H1 (cell line): ENCODE results near the gene AKAP8. TPM values are rescaled to one million over a fixed set of nuclear protein-coding genes. Genes with fewer than 3 reads are reported as not detected.
"Not testable (repeated sequence)": the region's sequence is repeated elsewhere in the genome, so short reads cannot be mapped to it uniquely, and the experiment has no call there.

Experiments
- CTCF ChIA-PET: fragments of 300-600 bp; sonication (Branson Sonifier 250); formaldehyde crosslinking; loops from one replicate; lab custom pipeline; 2021; ENCODE audit not compliant: partially characterized antibody; lab: Charles Lee
- POLR2A ChIA-PET: fragments of 300-600 bp; sonication (Branson Sonifier 250); formaldehyde crosslinking; loops from one replicate; lab custom pipeline; 2021; ENCODE audit warnings: inconsistent platforms; ENCODE audit not compliant: partially characterized antibody; lab: Charles Lee
- DNase-seq, 2 experiments: peaks; one replicate each; pipeline versions ENCODE4 v3.0.0 to v3.0.0-alpha.2; 2010 to 2022; ENCODE audit warnings: low spot score in 2 of 2, low read depth in 1 of 2, mixed read lengths in 1 of 2
- FAIRE-seq: peaks from 2 replicates; lab custom pipeline; 2011; peaks lifted over from hg19 to GRCh38; lab: Jason Lieb, UNC
- H2AFZ ChIP-seq: 2 replicates; pipeline ENCODE4 v1.8.1; 2012; ENCODE audit warnings: low read length, inconsistent platforms
- H2AK5ac ChIP-seq: 2 replicates; pipeline ENCODE4 v1.6.1; 2013; ENCODE audit warnings: low read depth, low read length
- H2BK120ac ChIP-seq: replicated peaks from 2 replicates; pipeline ENCODE3; 2013; ENCODE audit warnings: low read depth, low read length, inconsistent platforms
- H2BK12ac ChIP-seq: 2 replicates; pipeline ENCODE4 v1.6.1; 2013; ENCODE audit warnings: low read depth, low read length
- H2BK15ac ChIP-seq: 2 replicates; pipeline ENCODE4 v1.6.1; 2013; ENCODE audit warnings: low read length
- H2BK20ac ChIP-seq: 2 replicates; pipeline ENCODE4 v1.6.1; 2013; ENCODE audit warnings: low read length
- H2BK5ac ChIP-seq: 2 replicates; pipeline ENCODE4 v1.6.1; 2013; ENCODE audit warnings: low read depth, low read length
- H3K14ac ChIP-seq: 2 replicates; pipeline ENCODE4 v1.6.1; 2013; ENCODE audit warnings: inconsistent platforms; ENCODE audit not compliant: insufficient read length
- H3K18ac ChIP-seq: 2 replicates; pipeline ENCODE4 v1.6.1; 2013; ENCODE audit warnings: low read length; ENCODE audit errors: extremely low read depth
- H3K23ac ChIP-seq: 2 replicates; pipeline ENCODE4 v1.6.1; 2013; ENCODE audit warnings: inconsistent platforms; ENCODE audit not compliant: insufficient read length
- H3K23me2 ChIP-seq: 2 replicates; pipeline ENCODE4 v1.6.1; 2013; ENCODE audit warnings: low read depth, low read length
- H3K27ac ChIP-seq: 2 replicates; pipeline ENCODE4 v1.6.1; 2011; ENCODE audit warnings: low read depth, low read length, inconsistent platforms
- H3K27me3 ChIP-seq, 4 experiments: replicated peaks in 1 of 4; 1 replicate in 1 of 4; 2 replicates in 3 of 4; pipeline versions ENCODE4 v1.6.1 to v1.8.1; 2011 to 2013; ENCODE audit warnings: low read length in 3 of 4, mild to moderate bottlenecking in 3 of 4, inconsistent platforms in 2 of 4, mixed read lengths in 2 of 4, moderate library complexity in 1 of 4; ENCODE audit not compliant: control insufficient read depth in 3 of 4, insufficient read depth in 3 of 4; ENCODE audit errors: extremely low read depth in 1 of 4
- H3K36me3 ChIP-seq, 4 experiments: 2 replicates each; pipeline versions ENCODE4 v1.6.1 to v1.8.1; 2011 to 2013; ENCODE audit warnings: mild to moderate bottlenecking in 4 of 4, low read length in 3 of 4, moderate library complexity in 2 of 4, control low read depth in 1 of 4, inconsistent platforms in 1 of 4; ENCODE audit not compliant: insufficient read depth in 4 of 4, control insufficient read depth in 2 of 4
- H3K4ac ChIP-seq: replicated peaks from 2 replicates; pipeline ENCODE3; 2013; ENCODE audit warnings: low read length, low read depth, mixed read lengths, inconsistent platforms; ENCODE audit not compliant: insufficient read length
- H3K4me1 ChIP-seq, 4 experiments: replicated peaks in 1 of 4; 1 replicate in 1 of 4; 2 replicates in 3 of 4; pipeline versions ENCODE4 v1.6.1 to v1.8.1; 2011 to 2013; ENCODE audit warnings: low read length in 3 of 4, inconsistent platforms in 2 of 4, mixed read lengths in 1 of 4; ENCODE audit not compliant: insufficient read depth in 4 of 4, control insufficient read depth in 3 of 4
- H3K4me2 ChIP-seq, 2 experiments: 2 replicates each; pipeline versions ENCODE4 v1.6.1 to v1.8.1; 2011 to 2013; ENCODE audit warnings: low read depth in 2 of 2, low read length in 2 of 2, control low read depth in 1 of 2, inconsistent platforms in 1 of 2, mild to moderate bottlenecking in 1 of 2; ENCODE audit not compliant: insufficient read depth in 1 of 2
- H3K4me3 ChIP-seq, 4 experiments: fragments of 200-600, 300-600 bp in 1 of 4; sonication (generic), shearing (Covaris generic), sonication (Bioruptor Twin) in 1 of 4; 2 replicates each; pipeline versions ENCODE4 v1.5.1 to v1.8.1; 2011 to 2016; ENCODE audit warnings: low read length in 4 of 4, low read depth in 3 of 4, control low read depth in 2 of 4, inconsistent platforms in 2 of 4, mild to moderate bottlenecking in 2 of 4, mixed read lengths in 1 of 4, moderate library complexity in 1 of 4; ENCODE audit not compliant: insufficient read depth in 2 of 4; ENCODE audit errors: extremely low read depth in 1 of 4
- H3K56ac ChIP-seq: replicated peaks from 2 replicates; pipeline ENCODE3; 2013; ENCODE audit warnings: low read depth, mild to moderate bottlenecking, mixed read lengths, low read length, inconsistent platforms; ENCODE audit not compliant: insufficient read length
- H3K79me1 ChIP-seq: 2 replicates; pipeline ENCODE4 v1.6.1; 2013; ENCODE audit warnings: low read depth, low read length, control low read depth
- H3K79me2 ChIP-seq, 2 experiments: 2 replicates each; pipeline versions ENCODE4 v1.6.1 to v1.8.1; 2012 to 2013; ENCODE audit warnings: low read length in 2 of 2, mild to moderate bottlenecking in 2 of 2, inconsistent platforms in 1 of 2; ENCODE audit not compliant: insufficient read depth in 2 of 2, control insufficient read depth in 1 of 2
- H3K9ac ChIP-seq, 4 experiments: replicated peaks in 1 of 4; 1 replicate in 1 of 4; 2 replicates in 3 of 4; pipeline versions ENCODE4 v1.6.1 to v1.8.1; 2011 to 2013; ENCODE audit warnings: low read depth in 3 of 4, low read length in 3 of 4, control low read depth in 2 of 4, mild to moderate bottlenecking in 2 of 4, moderate library complexity in 2 of 4, inconsistent platforms in 1 of 4; ENCODE audit errors: extremely low read depth in 1 of 4
- H3K9me3 ChIP-seq, 2 experiments: 2 replicates each; pipeline versions ENCODE4 v1.6.1 to v1.8.1; 2012 to 2013; ENCODE audit warnings: mild to moderate bottlenecking in 2 of 2, moderate library complexity in 2 of 2, control low read depth in 1 of 2, inconsistent platforms in 1 of 2, low read depth in 1 of 2, low read length in 1 of 2, mixed read lengths in 1 of 2; ENCODE audit not compliant: insufficient read depth in 2 of 2
- H4K20me1 ChIP-seq, 2 experiments: replicated peaks in 1 of 2; 2 replicates each; pipeline versions ENCODE3 to v1.8.1; 2011 to 2013; ENCODE audit warnings: inconsistent platforms in 2 of 2, low read length in 2 of 2, mild to moderate bottlenecking in 1 of 2; ENCODE audit not compliant: insufficient read depth in 2 of 2, control insufficient read depth in 1 of 2
- H4K5ac ChIP-seq: 2 replicates; pipeline ENCODE4 v1.6.1; 2013; ENCODE audit warnings: low read length, low read depth, mixed read lengths, inconsistent platforms; ENCODE audit not compliant: insufficient read length
- H4K8ac ChIP-seq: 2 replicates; pipeline ENCODE4 v1.8.0; 2013; ENCODE audit warnings: mild to moderate bottlenecking, moderate library complexity, low read length, inconsistent platforms; ENCODE audit not compliant: insufficient read depth; ENCODE audit errors: extremely low read depth
- H4K91ac ChIP-seq: replicated peaks from 2 replicates; pipeline ENCODE3; 2013; ENCODE audit warnings: low read length, mixed read lengths, inconsistent platforms; ENCODE audit not compliant: insufficient read length
- WGBS, 2 experiments: shearing (Covaris generic) in 1 of 2; methylation state at CpG; one replicate each; pipeline versions ENCODE4 v1.1.6 to v1.1.7; 2013 to 2015; ENCODE audit warnings: low lambda C conversion rate in 2 of 2, mixed read lengths in 2 of 2, inconsistent platforms in 1 of 2, low coverage in 1 of 2, missing lambda C conversion rate in 1 of 2; ENCODE audit not compliant: insufficient replicate concordance in 2 of 2, insufficient coverage in 1 of 2, insufficient read length in 1 of 2; ENCODE audit errors: extremely low coverage in 1 of 2, missing lambda C conversion rate in 1 of 2; 5-methylcytosine and 5-hydroxymethylcytosine counted together
- polyA plus RNA-seq, 7 experiments: library from polyadenylated mRNA; depleted of rRNA in 3 of 7; stranded (reverse) in 5 of 7; unstranded in 2 of 7; fragments of >200 nt in 5 of 7; fragments of 200-250 nt in 2 of 7; gene quantifications; 1 replicate in 5 of 7; 2 replicates in 1 of 7; 4 replicates in 1 of 7; pipeline versions ENCODE4 v1.2.1 to v1.2.3, GENCODE V29; 2011 to 2013; ENCODE audit warnings: missing spikeins in 2 of 7, mixed read lengths in 2 of 7
- total RNA-seq: library from RNA; stranded (reverse); fragmentation: NEBNext Ultra II Directional; extraction: Animal tissue kit (Norgen Biotek cat#: 25700); gene quantifications from 2 replicates; pipeline ENCODE4 v1.2.1, GENCODE V29; 2021

The AKAP8 gene
- total and polyA plus RNA-seq, 2 of the 8 experiments (the other 6 are each of a cell fraction or from before 2014, with no cell fraction given): 17.0 to 41.0 TPM

DNA sequence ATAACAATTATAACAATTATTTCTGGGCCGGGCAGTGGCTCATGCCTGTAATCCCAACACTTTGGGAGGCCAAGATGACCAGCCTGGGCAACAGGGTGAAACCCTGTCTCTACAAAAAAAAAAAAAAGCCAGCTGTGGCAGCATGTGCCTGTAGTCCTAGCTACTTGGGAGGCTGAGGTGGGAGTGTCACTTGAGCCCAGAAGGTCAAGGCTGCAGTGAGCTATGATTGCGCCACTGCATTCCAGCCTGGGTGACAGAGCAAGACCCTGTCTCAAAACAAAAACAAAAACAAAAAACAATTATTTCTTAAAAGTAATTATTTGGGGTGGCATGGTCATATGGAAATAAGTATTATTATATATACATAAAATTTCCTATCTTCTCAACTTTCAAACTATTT is 31.8 kb upstream of the AKAP8 start:
- WGBS, 2 experiments: 80% methylated on average over 2 of the region's 2 CpGs; no CpG with 5 or more reads in 1 of the 2 experiments
- Histone ChIP-seq H3K79me2 (peaks cover 35 to 95% of the 10 kb centered on the region in 2 experiments), H3K36me3 (peaks cover 0 to 21% (median 14%) of the 10 kb centered on the region in 4 experiments; a peak in 7 of 8 replicates), H4K20me1 (peaks cover 10 to 17% of the 10 kb centered on the region in 2 experiments)
- not testable (repeated sequence) for H3K14ac ChIP-seq, H3K4me1 ChIP-seq, H2AK5ac ChIP-seq, H3K4me3 ChIP-seq, H3K9me3 ChIP-seq, H2BK20ac ChIP-seq, H4K5ac ChIP-seq, H4K8ac ChIP-seq, H3K27me3 ChIP-seq, FAIRE-seq, H3K18ac ChIP-seq, H3K56ac ChIP-seq, H3K9ac ChIP-seq, H3K4ac ChIP-seq, H3K79me1 ChIP-seq, H2BK5ac ChIP-seq, H3K27ac ChIP-seq, H3K4me2 ChIP-seq, H2AFZ ChIP-seq, H2BK12ac ChIP-seq, H3K23me2 ChIP-seq, H2BK15ac ChIP-seq, H2BK120ac ChIP-seq, DNase-seq, H4K91ac ChIP-seq, H3K23ac ChIP-seq
- CTCF ChIA-PET: interaction anchor here (0.6 to 1.0 kb wide), 6 partner anchors 7 to 253 kb away, joined by 3 to 5 read pairs (median 3); partner anchors contain the start of gene AKAP8L
- POLR2A ChIA-PET: interaction anchor here (1.9 to 3.8 kb wide), 2 partner anchors 8 to 9 kb away, joined by 6 to 14 read pairs; partner anchors contain the start of gene AKAP8L
